Measurements from ENCODE around the gene TUBA8.
"Not testable (repeated sequence)": the region's sequence is repeated elsewhere in the genome, so short reads cannot be mapped to it uniquely, and the experiment has no call there.

TUBA8 gene

DNA sequence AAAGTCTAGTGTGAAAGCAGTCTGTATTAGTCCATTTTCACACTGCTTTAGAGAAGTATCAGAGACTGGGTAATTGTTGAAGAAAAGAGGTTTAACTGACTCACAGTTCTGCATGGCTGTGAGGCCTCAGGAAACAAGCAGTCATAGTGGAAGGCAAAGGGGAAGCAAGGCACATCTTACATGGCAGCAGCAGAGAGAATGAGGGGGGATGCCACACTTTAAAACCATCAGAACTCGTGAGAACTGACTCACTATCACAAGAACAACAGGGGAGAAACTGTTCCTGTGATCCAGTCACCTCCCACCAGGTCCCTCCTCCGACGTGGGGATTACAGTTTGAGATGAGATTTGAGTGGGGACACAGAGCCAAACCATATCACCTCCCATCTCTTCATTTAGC lies 13.8 kb upstream of the TUBA8 start:
- no peak for DNase-seq (ENCODE audit: low read depth)
- H3K4me3 ChIP-seq (ENCODE audit: low read depth, low read length) = no peak overlapping the region
- TF ChIP-seq, protein P1, sequence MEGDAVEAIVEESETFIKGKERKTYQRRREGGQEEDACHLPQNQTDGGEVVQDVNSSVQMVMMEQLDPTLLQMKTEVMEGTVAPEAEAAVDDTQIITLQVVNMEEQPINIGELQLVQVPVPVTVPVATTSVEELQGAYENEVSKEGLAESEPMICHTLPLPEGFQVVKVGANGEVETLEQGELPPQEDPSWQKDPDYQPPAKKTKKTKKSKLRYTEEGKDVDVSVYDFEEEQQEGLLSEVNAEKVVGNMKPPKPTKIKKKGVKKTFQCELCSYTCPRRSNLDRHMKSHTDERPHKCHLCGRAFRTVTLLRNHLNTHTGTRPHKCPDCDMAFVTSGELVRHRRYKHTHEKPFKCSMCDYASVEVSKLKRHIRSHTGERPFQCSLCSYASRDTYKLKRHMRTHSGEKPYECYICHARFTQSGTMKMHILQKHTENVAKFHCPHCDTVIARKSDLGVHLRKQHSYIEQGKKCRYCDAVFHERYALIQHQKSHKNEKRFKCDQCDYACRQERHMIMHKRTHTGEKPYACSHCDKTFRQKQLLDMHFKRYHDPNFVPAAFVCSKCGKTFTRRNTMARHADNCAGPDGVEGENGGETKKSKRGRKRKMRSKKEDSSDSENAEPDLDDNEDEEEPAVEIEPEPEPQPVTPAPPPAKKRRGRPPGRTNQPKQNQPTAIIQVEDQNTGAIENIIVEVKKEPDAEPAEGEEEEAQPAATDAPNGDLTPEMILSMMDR (conservative IDR thresholded peaks at IDR 0.05; ENCODE audit: low read depth, low read length) = no peak

DNA sequence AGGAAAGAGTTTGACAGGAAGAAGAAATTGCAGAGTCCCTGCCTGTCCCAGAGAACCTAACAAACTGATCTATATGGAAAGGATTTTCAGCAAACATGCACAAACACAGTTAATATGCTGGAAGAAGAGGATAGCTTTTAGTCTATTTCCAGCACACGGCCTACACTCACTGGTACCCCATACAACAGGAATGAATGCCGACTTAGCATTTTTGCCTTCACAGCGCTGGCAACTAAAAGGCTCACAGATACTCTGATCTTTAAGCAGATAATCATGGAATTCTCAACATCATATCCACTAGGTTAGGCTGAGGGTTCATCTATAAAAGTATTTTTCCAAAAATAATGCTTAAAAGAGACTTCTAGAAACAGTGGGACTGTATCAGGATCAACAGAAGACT lies 9.8 kb upstream of the TUBA8 start:
- DNase-seq (ENCODE audit: low read depth) = no peak
- TF ChIP-seq, protein P1 (conservative IDR thresholded peaks at IDR 0.05; ENCODE audit: low read depth, low read length) = no peak
- H3K4me3 ChIP-seq (ENCODE audit: low read depth, low read length) = no peak overlapping the region

DNA sequence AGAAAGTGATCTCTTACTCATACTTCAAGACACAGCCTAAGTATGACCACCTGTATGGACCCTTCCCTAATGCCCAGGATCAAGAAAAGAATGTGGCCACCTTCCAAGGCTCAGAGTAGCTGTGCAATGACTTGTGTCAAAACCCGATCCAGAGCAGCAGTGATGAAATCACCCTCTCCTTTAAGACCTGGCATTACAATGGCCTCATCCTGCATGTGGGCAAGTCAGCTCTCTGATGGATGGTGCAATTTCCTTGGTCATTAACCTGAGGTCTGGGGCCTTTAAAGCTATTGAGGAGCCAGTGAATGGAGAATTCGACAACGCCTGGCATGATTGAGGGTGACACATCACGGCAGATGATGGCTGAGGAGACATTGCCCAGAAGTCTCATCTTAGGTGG lies 9.1 kb upstream of the TUBA8 start:
- DNase-seq (ENCODE audit: low read depth) = no peak
- TF ChIP-seq, protein P1 (conservative IDR thresholded peaks at IDR 0.05; ENCODE audit: low read depth, low read length) = no peak
- no peak overlapping the region for H3K4me3 ChIP-seq (ENCODE audit: low read depth, low read length)

DNA sequence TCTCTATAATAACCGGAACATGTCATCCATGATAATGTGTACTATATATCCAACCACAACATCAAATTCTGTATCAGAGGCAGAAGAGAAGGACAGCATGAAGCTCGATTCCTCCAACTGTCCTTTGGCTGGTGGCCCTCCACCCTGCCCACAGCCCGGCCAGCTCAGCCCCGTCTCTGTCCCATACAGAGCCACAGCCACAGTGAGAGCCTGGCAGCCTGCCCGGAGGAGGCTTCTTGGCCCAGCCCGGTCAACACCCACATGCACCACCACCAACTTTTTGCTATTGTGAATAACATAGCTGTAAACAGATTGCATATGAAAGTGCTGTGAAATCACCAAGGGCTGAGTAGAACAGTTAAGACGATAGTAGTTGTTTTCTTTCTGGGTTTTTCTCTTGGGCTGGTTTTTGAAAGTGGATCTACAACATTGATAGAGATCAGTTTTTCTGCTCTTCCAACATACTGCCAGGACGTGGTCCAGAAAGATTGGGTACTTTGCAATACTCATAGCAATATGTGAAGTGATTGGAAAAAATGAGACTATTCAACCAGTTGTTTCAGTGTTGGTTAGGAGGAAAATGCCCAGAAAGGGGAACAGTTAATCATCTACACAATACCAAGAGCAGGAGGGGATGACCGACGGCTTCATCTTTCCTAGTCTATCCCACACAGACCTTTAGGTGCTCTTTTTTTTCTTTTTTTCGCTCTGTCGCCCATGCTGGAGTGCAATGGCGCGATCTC lies 6.9 kb upstream of the TUBA8 start:
- DNase-seq (ENCODE audit: low read depth) = no peak

DNA sequence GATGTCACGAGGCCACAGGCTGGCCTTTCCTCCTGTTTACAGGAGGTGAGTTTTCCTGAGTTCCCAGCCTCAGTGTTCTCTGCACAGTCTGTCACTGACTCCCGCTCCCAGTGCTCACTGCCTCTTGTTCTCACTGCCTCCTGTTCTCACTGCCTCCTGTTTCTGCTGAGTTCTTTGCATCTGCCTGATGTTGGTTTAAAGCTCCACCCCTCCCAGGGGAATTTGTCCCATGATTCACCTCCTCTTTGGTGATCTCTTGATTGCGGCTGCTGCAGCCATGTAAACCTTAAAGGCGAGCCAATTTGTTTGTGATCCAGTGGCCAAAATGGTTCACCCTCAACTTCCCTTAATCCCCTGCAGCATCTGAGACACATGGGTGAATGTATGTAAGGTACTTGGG lies 6.0 kb upstream of the TUBA8 start:
- DNase-seq (ENCODE audit: low read depth) = peak; percentile 66
- no peak overlapping the region for H3K4me3 ChIP-seq (ENCODE audit: low read depth, low read length)
- TF ChIP-seq, protein P1 (conservative IDR thresholded peaks at IDR 0.05; ENCODE audit: low read depth, low read length) = no peak

More for the DNA sequence above, 6.9 kb upstream of the TUBA8 start:
- no peak overlapping the region for H3K4me3 ChIP-seq (ENCODE audit: low read depth, low read length)
- TF ChIP-seq, protein P1 (conservative IDR thresholded peaks at IDR 0.05; ENCODE audit: low read depth, low read length) = no peak

DNA sequence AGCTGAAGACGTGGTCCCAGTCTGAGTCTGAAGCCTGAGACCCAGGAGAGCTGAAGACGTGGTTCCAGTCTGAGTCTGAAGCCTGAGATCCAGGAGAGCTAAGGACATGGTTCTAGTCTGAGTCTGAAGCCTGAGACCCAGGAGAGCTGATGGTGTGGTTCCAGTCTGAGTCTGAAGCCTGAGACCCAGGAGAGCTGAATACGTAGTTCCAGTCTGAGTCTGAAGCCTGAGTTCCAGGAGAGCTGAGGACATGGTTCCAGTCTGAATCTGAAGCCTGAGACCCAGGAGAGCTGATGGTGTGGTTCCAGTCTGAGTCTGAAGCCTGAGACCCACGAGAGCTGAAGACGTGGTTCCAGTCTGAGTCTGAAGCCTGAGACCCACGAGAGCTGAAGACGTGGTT lies 4.6 kb upstream of the TUBA8 start:
- H3K4me3 ChIP-seq (ENCODE audit: low read depth, low read length); DNase-seq (ENCODE audit: low read depth): not testable (repeated sequence)

DNA sequence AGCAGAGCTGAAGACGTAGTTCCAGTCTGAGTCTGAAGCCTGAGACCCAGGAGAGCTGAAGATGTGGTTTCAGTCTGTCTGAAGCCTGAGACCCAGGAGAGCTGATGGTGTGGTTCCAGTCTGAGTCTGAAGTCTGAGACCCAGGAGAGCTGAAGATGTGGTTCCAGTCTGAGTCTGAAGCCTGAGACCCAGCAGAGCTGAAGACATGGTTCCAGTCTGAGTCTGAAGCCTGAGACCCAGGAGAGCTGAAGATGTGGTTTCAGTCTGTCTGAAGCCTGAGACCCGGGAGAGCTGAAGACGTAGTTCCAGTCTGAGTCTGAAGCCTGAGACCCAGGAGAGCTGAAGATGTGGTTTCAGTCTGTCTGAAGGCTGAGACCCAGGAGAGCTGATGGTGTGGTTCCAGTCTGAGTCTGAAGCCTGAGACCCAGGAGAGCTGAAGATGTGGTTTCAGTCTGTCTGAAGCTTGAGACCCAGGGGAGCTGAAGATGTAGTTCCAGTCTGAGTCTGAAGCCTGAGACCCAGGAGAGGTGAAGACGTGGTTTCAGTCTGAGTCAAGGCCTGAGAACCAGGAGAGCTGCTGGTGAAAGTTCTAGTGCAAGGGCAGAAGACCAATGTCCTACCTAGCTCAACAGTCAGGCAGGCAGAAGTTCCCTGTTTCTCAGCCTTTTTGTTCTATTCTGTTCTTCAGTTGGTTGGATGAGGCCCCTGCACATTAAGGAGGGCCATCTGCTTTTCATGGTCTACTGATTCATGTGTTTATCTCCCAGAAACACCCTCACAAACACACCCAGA lies 3.9 kb upstream of the TUBA8 start:
- DNase-seq (ENCODE audit: low read depth); H3K4me3 ChIP-seq (ENCODE audit: low read depth, low read length): not testable (repeated sequence)

DNA sequence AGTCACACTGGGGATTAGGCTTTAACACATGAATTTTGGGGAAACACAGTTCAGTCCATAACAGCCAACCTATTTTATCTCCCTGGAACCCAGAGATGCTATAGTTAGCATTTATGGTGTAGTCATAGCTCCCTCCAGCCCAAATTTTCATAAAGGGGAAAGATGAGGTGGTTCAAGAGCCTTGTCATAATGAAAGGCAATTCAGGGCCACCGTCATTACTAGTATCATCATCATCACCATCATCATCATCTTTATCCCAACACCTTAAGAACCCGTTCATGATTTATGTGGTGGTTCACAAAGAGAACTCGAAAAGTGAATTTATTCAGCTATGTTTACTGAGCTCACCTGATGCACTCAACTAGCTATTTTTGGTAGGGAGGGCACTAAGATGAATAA lies 2.4 kb upstream of the TUBA8 start:
- TF ChIP-seq, protein P1 (conservative IDR thresholded peaks at IDR 0.05; ENCODE audit: low read depth, low read length) = no peak
- no peak overlapping the region for H3K4me3 ChIP-seq (ENCODE audit: low read depth, low read length)
- no peak for DNase-seq (ENCODE audit: low read depth)

Data from choroid plexus epithelial cell (primary cell).